HG02798 (cell line): ENCODE measurements around the gene CNTNAP2.

Experiments used
- ATAC-seq: cut with Tn5 transposase; IDR thresholded peaks from one replicate; pipeline ENCODE4 v1.9.1; 2021; ENCODE audit warnings: mild to moderate bottlenecking; ENCODE audit not compliant: unreplicated experiment, poor library complexity

CNTNAP2 gene

GRCh38 chr7:146948703-146949102 is 832.1 kb downstream of the CNTNAP2 start:
- no peak for ATAC-seq

- no peak for ATAC-seq
These were observed 839.7 kb downstream of the CNTNAP2 start for GRCh38 chr7:146956321-146956720.

GRCh38 chr7:146956853-146957252 is 840.3 kb downstream of the CNTNAP2 start:
- no peak for ATAC-seq

GRCh38 chr7:146960773-146961391 is 844.3 kb downstream of the CNTNAP2 start:
- no peak for ATAC-seq

- ATAC-seq, result no peak
These were observed 845.0 kb downstream of the CNTNAP2 start for GRCh38 chr7:146961617-146962016.

GRCh38 chr7:146966274-146966673 is 849.7 kb downstream of the CNTNAP2 start:
- no peak for ATAC-seq

GRCh38 chr7:146982482-146982881 is 865.9 kb downstream of the CNTNAP2 start:
- ATAC-seq, result no peak

- no peak for ATAC-seq
These were observed 875.0 kb downstream of the CNTNAP2 start for GRCh38 chr7:146991596-146991995.

GRCh38 chr7:146993764-146994163 is 877.2 kb downstream of the CNTNAP2 start:
- no peak for ATAC-seq

GRCh38 chr7:147008530-147008929 is 891.9 kb downstream of the CNTNAP2 start:
- no peak for ATAC-seq

GRCh38 chr7:147012666-147013065 is 896.1 kb downstream of the CNTNAP2 start:
- ATAC-seq, result no peak

- ATAC-seq, result no peak
These were observed 897.2 kb downstream of the CNTNAP2 start for GRCh38 chr7:147013825-147014224.

- ATAC-seq, result no peak
These were observed 897.8 kb downstream of the CNTNAP2 start for GRCh38 chr7:147014286-147014955.

- no peak for ATAC-seq
These were observed 899.4 kb downstream of the CNTNAP2 start for GRCh38 chr7:147015999-147016398.

GRCh38 chr7:147022056-147022455 is 905.5 kb downstream of the CNTNAP2 start:
- no peak for ATAC-seq

- ATAC-seq, result no peak
These were observed 906.8 kb downstream of the CNTNAP2 start for GRCh38 chr7:147023440-147023839.

- ATAC-seq, result no peak
These were observed 913.4 kb downstream of the CNTNAP2 start for GRCh38 chr7:147029953-147030352.

GRCh38 chr7:147033641-147034040 is 917.0 kb downstream of the CNTNAP2 start:
- no peak for ATAC-seq

- no peak for ATAC-seq
These were observed 924.8 kb downstream of the CNTNAP2 start for GRCh38 chr7:147041438-147041837.

- ATAC-seq, result no peak
These were observed 928.3 kb downstream of the CNTNAP2 start for GRCh38 chr7:147044941-147045340.

- no peak for ATAC-seq
These were observed 931.1 kb downstream of the CNTNAP2 start for GRCh38 chr7:147047696-147048095.

GRCh38 chr7:147048864-147049263 is 932.3 kb downstream of the CNTNAP2 start:
- ATAC-seq, result no peak
